Activated CD4-positive, alpha-beta T cell treated with anti-CD3 and anti-CD28 coated beads, Interleukin-2, amount 10 ng/mL, durations not matched to agents 24 days and 14 days (primary cell): ENCODE results near the gene CLUH. TPM values are rescaled to one million over a fixed set of nuclear protein-coding genes. Genes with fewer than 3 reads are reported as not detected.

Experiments used
- DNase-seq: peaks from one replicate; pipeline ENCODE4 v3.0.0; 2022
- H3K27ac Mint-ChIP-seq: one replicate; pipeline ENCODE4 v1.8.0; 2022; ENCODE audit warnings: mild to moderate bottlenecking, mixed read lengths
- H3K27me3 Mint-ChIP-seq: one replicate; pipeline ENCODE4 v1.8.0; 2022; ENCODE audit warnings: mixed read lengths
- H3K36me3 Mint-ChIP-seq: one replicate; pipeline ENCODE4 v1.8.0; 2022; ENCODE audit warnings: low read depth, mild to moderate bottlenecking, mixed read lengths
- H3K4me1 Mint-ChIP-seq: one replicate; pipeline ENCODE4 v1.8.0; 2021; ENCODE audit warnings: mixed read lengths
- H3K4me3 Mint-ChIP-seq: one replicate; pipeline ENCODE4 v1.8.0; 2022; ENCODE audit warnings: mild to moderate bottlenecking, moderate library complexity, mixed read lengths
- H3K9me3 Mint-ChIP-seq: one replicate; pipeline ENCODE4 v1.8.0; 2021; ENCODE audit warnings: mixed read lengths
- intact Hi-C: fragments of 100-400 bp; cut with micrococcal nuclease; formaldehyde crosslinking; loops from one replicate; pipeline ENCODE4 v1.15.1; 2023
- total RNA-seq: library from RNA; stranded (reverse); gene quantifications from 2 replicates; pipeline ENCODE4 v1.2.3, GENCODE V29; 2022

CLUH gene
- total RNA-seq, 1 donor from 2014 or later, result 178 TPM

- peak overlapping the region; percentile 90 for H3K27ac Mint-ChIP-seq
- DNase-seq, result peak; percentile 66
- no peaks in the 10 kb centered on the region for H3K27me3 Mint-ChIP-seq
- peak overlapping the region; percentile 94 for H3K4me3 Mint-ChIP-seq
- H3K36me3 Mint-ChIP-seq, result peaks cover 11% of the 10 kb centered on the region
- intact Hi-C loops, result loop anchor here (2.0 kb wide), 1 partner anchor 115 kb away; no protein-coding TSS in a partner anchor
- H3K9me3 Mint-ChIP-seq, result no peaks in the 10 kb centered on the region
- peaks cover 41% of the 10 kb centered on the region for H3K4me1 Mint-ChIP-seq
These were observed 1.3 kb downstream of the CLUH start for GRCh38 chr17:2710071-2710802.

- peak overlapping the region; percentile 94 for H3K4me3 Mint-ChIP-seq
- no peak for DNase-seq
- no peaks in the 10 kb centered on the region for H3K9me3 Mint-ChIP-seq
- peaks cover 43% of the 10 kb centered on the region for H3K4me1 Mint-ChIP-seq
- H3K27me3 Mint-ChIP-seq, result no peaks in the 10 kb centered on the region
- intact Hi-C loops, result no loop called here
- peak overlapping the region; percentile 90 for H3K27ac Mint-ChIP-seq
- H3K36me3 Mint-ChIP-seq, result peaks cover 19% of the 10 kb centered on the region
These were observed 2.3 kb downstream of the CLUH start for GRCh38 chr17:2709183-2709661.

- peak overlapping the region; percentile 81 for H3K27ac Mint-ChIP-seq
- H3K27me3 Mint-ChIP-seq, result no peaks in the 10 kb centered on the region
- no peak for DNase-seq
- peak overlapping the region; percentile 94 for H3K4me3 Mint-ChIP-seq
- intact Hi-C loops, result no loop called here
- H3K36me3 Mint-ChIP-seq, result peaks cover 23% of the 10 kb centered on the region
- H3K4me1 Mint-ChIP-seq, result peaks cover 42% of the 10 kb centered on the region
- no peaks in the 10 kb centered on the region for H3K9me3 Mint-ChIP-seq
These were observed 2.9 kb downstream of the CLUH start for GRCh38 chr17:2708585-2709182.

- Mint-ChIP-seq H3K9me3 (no peaks in the 10 kb centered on the region), H3K27ac (peak overlapping the region; percentile 15), H3K36me3 (peaks cover 26% of the 10 kb centered on the region), H3K4me3 (no peak overlapping the region), H3K4me1 (peaks cover 40% of the 10 kb centered on the region), H3K27me3 (no peaks in the 10 kb centered on the region)
- peak; percentile 69 for DNase-seq
- intact Hi-C loops, result no loop called here
These were observed 3.6 kb downstream of the CLUH start for GRCh38 chr17:2707721-2708584.

- intact Hi-C loops, result no loop called here
- Mint-ChIP-seq H3K4me3 (no peak overlapping the region), H3K9me3 (no peaks in the 10 kb centered on the region), H3K27ac (no peak overlapping the region), H3K27me3 (no peaks in the 10 kb centered on the region), H3K4me1 (peaks cover 33% of the 10 kb centered on the region), H3K36me3 (peaks cover 35% of the 10 kb centered on the region)
- DNase-seq, result no peak
These were observed 4.6 kb downstream of the CLUH start for GRCh38 chr17:2706911-2707510.

- no peak overlapping the region for H3K27ac Mint-ChIP-seq
- no peaks in the 10 kb centered on the region for H3K27me3 Mint-ChIP-seq
- H3K36me3 Mint-ChIP-seq, result peaks cover 36% of the 10 kb centered on the region
- H3K9me3 Mint-ChIP-seq, result no peaks in the 10 kb centered on the region
- H3K4me1 Mint-ChIP-seq, result peaks cover 31% of the 10 kb centered on the region
- DNase-seq, result no peak
- intact Hi-C loops, result no loop called here
- no peak overlapping the region for H3K4me3 Mint-ChIP-seq
These were observed 5.4 kb downstream of the CLUH start for GRCh38 chr17:2705888-2706795.

- H3K4me3 Mint-ChIP-seq, result no peak overlapping the region
- peaks cover 26% of the 10 kb centered on the region for H3K4me1 Mint-ChIP-seq
- H3K27me3 Mint-ChIP-seq, result no peaks in the 10 kb centered on the region
- peaks cover 40% of the 10 kb centered on the region for H3K36me3 Mint-ChIP-seq
- DNase-seq, result no peak
- no peaks in the 10 kb centered on the region for H3K9me3 Mint-ChIP-seq
- intact Hi-C loops, result no loop called here
- no peak overlapping the region for H3K27ac Mint-ChIP-seq
These were observed 6.3 kb downstream of the CLUH start for GRCh38 chr17:2705263-2705662.

GRCh38 chr17:2704890-2705248, 6.7 kb downstream of the CLUH start:
- Mint-ChIP-seq H3K27ac (no peak overlapping the region), H3K4me1 (peaks cover 22% of the 10 kb centered on the region), H3K9me3 (no peaks in the 10 kb centered on the region), H3K36me3 (peaks cover 38% of the 10 kb centered on the region), H3K4me3 (no peak overlapping the region), H3K27me3 (no peaks in the 10 kb centered on the region)
- no peak for DNase-seq
- intact Hi-C loops, result no loop called here

GRCh38 chr17:2704031-2704889, 7.3 kb downstream of the CLUH start:
- Mint-ChIP-seq H3K9me3 (no peaks in the 10 kb centered on the region), H3K4me3 (no peak overlapping the region), H3K27me3 (no peaks in the 10 kb centered on the region), H3K4me1 (peaks cover 16% of the 10 kb centered on the region), H3K36me3 (peaks cover 35% of the 10 kb centered on the region), H3K27ac (no peak overlapping the region)
- intact Hi-C loops, result no loop called here
- no peak for DNase-seq

GRCh38 chr17:2703606-2704005, 8.0 kb downstream of the CLUH start:
- intact Hi-C loops, result no loop called here
- H3K27me3 Mint-ChIP-seq, result no peaks in the 10 kb centered on the region
- peaks cover 37% of the 10 kb centered on the region for H3K36me3 Mint-ChIP-seq

GRCh38 chr17:2703181-2703580, 8.4 kb downstream of the CLUH start:
- intact Hi-C loops, result no loop called here

More at GRCh38 chr17:2703606-2704005, 8.0 kb downstream of the CLUH start:
- peaks cover 11% of the 10 kb centered on the region for H3K4me1 Mint-ChIP-seq
- no peaks in the 10 kb centered on the region for H3K9me3 Mint-ChIP-seq
- no peak overlapping the region for H3K27ac Mint-ChIP-seq
- DNase-seq, result no peak
- no peak overlapping the region for H3K4me3 Mint-ChIP-seq

GRCh38 chr17:2701996-2702741, 9.4 kb downstream of the CLUH start:
- Mint-ChIP-seq H3K27me3 (no peaks in the 10 kb centered on the region), H3K27ac (no peak overlapping the region)

More at GRCh38 chr17:2703181-2703580, 8.4 kb downstream of the CLUH start:
- Mint-ChIP-seq H3K27ac (no peak overlapping the region), H3K9me3 (no peaks in the 10 kb centered on the region), H3K36me3 (peaks cover 37% of the 10 kb centered on the region), H3K4me3 (no peak overlapping the region), H3K4me1 (peaks cover 9% of the 10 kb centered on the region), H3K27me3 (no peaks in the 10 kb centered on the region)
- no peak for DNase-seq

More at GRCh38 chr17:2701996-2702741, 9.4 kb downstream of the CLUH start:
- Mint-ChIP-seq H3K36me3 (peaks cover 39% of the 10 kb centered on the region), H3K9me3 (no peaks in the 10 kb centered on the region), H3K4me3 (no peak overlapping the region), H3K4me1 (peaks cover 9% of the 10 kb centered on the region)
- intact Hi-C loops, result no loop called here
- no peak for DNase-seq
